ENCODE data around the gene ITPA. TPM values are rescaled to one million over a fixed set of nuclear protein-coding genes. Genes with fewer than 3 reads are reported as not detected.

The ITPA gene
- total and polyA plus RNA-seq, 2 of the 13 experiments (the other 11 are each of a cell fraction or from before 2014, with no cell fraction given) = 60.1 to 103 TPM

DNA sequence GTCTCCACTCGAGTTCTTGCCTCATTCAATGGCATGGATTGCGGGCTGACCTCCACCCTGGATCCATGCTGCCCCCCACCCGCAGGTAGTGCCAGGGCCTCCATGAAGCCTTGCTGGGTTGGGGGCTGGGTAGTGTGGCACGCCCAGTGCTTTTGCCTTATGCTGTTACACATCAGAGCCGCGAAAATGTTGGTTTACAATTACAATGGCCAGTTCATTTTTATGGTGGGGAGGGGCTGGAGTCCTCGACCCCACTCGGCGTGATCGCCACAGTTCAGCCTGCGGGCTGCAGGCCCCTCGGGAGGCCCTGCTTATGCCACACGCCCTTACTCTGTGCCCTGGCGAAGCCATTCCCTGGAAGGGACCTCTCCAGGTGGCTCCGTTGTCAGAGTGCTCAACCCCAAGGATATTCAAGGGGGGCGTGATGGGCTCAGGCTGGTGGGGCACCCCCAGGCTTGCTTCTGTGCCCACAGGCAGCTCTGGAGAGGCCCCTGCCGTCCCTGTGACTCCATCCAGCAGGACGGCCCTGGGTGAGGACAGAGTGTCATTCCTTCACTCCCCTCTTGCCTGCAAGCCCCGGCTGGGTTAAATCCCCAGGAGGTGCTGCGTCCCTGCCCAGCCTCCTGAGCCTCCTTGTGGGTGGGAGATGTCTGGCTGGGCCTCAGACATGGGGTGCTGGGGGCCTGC is 14.8 kb downstream of the ITPA start (continued):
- TF ChIP-seq FOXK1 (CRISPR knock-in tag; IDR thresholded peaks at IDR 0.05; ENCODE audit: borderline replicate concordance, low read depth) = no peak
- no peak for TF ChIP-seq ZNF30 (CRISPR knock-in tag; IDR thresholded peaks at IDR 0.05)
- TF ChIP-seq, protein P1, sequence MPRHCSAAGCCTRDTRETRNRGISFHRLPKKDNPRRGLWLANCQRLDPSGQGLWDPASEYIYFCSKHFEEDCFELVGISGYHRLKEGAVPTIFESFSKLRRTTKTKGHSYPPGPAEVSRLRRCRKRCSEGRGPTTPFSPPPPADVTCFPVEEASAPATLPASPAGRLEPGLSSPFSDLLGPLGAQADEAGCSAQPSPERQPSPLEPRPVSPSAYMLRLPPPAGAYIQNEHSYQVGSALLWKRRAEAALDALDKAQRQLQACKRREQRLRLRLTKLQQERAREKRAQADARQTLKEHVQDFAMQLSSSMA (CRISPR knock-in tag; IDR thresholded peaks at IDR 0.05) = no peak
- no peak; the same call in 1 of the 2 replicates for TF ChIP-seq ZNF891 (CRISPR knock-in tag; IDR thresholded peaks at IDR 0.05)
- TF ChIP-seq, protein P2, sequence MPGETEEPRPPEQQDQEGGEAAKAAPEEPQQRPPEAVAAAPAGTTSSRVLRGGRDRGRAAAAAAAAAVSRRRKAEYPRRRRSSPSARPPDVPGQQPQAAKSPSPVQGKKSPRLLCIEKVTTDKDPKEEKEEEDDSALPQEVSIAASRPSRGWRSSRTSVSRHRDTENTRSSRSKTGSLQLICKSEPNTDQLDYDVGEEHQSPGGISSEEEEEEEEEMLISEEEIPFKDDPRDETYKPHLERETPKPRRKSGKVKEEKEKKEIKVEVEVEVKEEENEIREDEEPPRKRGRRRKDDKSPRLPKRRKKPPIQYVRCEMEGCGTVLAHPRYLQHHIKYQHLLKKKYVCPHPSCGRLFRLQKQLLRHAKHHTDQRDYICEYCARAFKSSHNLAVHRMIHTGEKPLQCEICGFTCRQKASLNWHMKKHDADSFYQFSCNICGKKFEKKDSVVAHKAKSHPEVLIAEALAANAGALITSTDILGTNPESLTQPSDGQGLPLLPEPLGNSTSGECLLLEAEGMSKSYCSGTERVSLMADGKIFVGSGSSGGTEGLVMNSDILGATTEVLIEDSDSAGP (CRISPR knock-in tag; IDR thresholded peaks at IDR 0.05; ENCODE audit: borderline replicate concordance) = peak; percentile 39; the same call in 1 of the 2 replicates
- no peak for TF ChIP-seq ZNF501 (CRISPR knock-in tag; IDR thresholded peaks at IDR 0.05)
- TF ChIP-seq ZBTB8A (CRISPR knock-in tag; IDR thresholded peaks at IDR 0.05; ENCODE audit: borderline replicate concordance, low read depth) = no peak
- no peak for TF ChIP-seq CHD4 (IDR thresholded peaks at IDR 0.05; ENCODE audit: borderline replicate concordance, low read length)
- TF ChIP-seq, protein P3, sequence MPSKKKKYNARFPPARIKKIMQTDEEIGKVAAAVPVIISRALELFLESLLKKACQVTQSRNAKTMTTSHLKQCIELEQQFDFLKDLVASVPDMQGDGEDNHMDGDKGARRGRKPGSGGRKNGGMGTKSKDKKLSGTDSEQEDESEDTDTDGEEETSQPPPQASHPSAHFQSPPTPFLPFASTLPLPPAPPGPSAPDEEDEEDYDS (CRISPR knock-in tag; IDR thresholded peaks at IDR 0.05) = no peak
- TF ChIP-seq RBM22 (optimal IDR thresholded peaks at IDR 0.05; ENCODE audit: low read length) = no peak
- TF ChIP-seq MLLT10 (CRISPR knock-in tag; IDR thresholded peaks at IDR 0.05) = no peak
- TF ChIP-seq ZNF839 (CRISPR knock-in tag; IDR thresholded peaks at IDR 0.05; ENCODE audit: borderline replicate concordance) = 0 out of 2 replicates have a peak, but pooled peaks have one; percentile 70
- TF ChIP-seq MAF1 (CRISPR knock-in tag; IDR thresholded peaks at IDR 0.05; ENCODE audit: borderline replicate concordance) = no peak
- TF ChIP-seq ZNF326 (CRISPR knock-in tag; IDR thresholded peaks at IDR 0.05; ENCODE audit: borderline replicate concordance) = no peak; the same call in 1 of the 2 replicates
- TF ChIP-seq POLR2G (IDR thresholded peaks at IDR 0.05; ENCODE audit: low read depth, low read length) = peak; percentile 10
- TF ChIP-seq SP5 (CRISPR knock-in tag; IDR thresholded peaks at IDR 0.05; ENCODE audit: borderline replicate concordance, low read depth) = no peak
- no peak for TF ChIP-seq ETV6 (CRISPR knock-in tag; conservative IDR thresholded peaks at IDR 0.05)
- no peak for TF ChIP-seq ZNF136 (CRISPR knock-in tag; IDR thresholded peaks at IDR 0.05; ENCODE audit: low read depth)
- TF ChIP-seq RARG (CRISPR knock-in tag; IDR thresholded peaks at IDR 0.05; ENCODE audit: low read depth) = 0 out of 2 replicates have a peak, but pooled peaks have one; percentile 18

Data from HepG2 (cell line).